ENCODE data around the gene PLPP4. TPM values are rescaled to one million over a fixed set of nuclear protein-coding genes. Genes with fewer than 3 reads are reported as not detected.

PLPP4 gene
- total and polyA plus RNA-seq, 2 of the 13 experiments (the other 11 are each of a cell fraction or from before 2014, with no cell fraction given) = not detected

DNA sequence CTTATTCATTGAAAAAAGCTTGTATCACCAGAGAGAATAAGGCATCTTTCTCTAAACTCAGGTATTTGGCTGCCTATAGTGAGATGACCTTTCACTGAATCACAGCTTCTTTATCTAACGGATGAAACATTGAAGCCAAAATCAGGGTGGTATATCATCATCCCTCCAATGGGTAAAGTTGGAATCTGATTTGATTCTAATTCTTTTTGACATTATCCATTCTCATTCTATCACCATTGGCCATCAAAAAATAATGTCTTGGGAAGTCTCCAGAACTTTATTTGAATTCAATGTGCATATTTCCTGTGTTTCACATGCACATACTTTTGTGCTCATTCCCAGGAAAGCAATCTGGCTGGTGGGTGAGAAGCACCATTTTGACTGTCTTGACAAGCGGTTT, 95.2 kb downstream of the PLPP4 start:
- Histone ChIP-seq H3K9me3 (ENCODE audit: low read length) (peaks cover 11% of the 10 kb centered on the region; the same call in 1 of the 2 replicates), H3K9ac (ENCODE audit: insufficient read depth, low read depth, low read length) (no peak overlapping the region), H3K27me3 (ENCODE audit: control insufficient read depth in 1 of 2, insufficient read depth in 2 of 2, low read length in 2 of 2) (no peaks in the 10 kb centered on the region), H4K20me1 (ENCODE audit: insufficient read depth, low read length) (no peaks in the 10 kb centered on the region), H2AFZ (ENCODE audit: low read length) (no peak overlapping the region), H3K79me2 (ENCODE audit: insufficient read depth, low read length) (no peaks in the 10 kb centered on the region), H3K36me3 (replicated peaks in 1 of 2; ENCODE audit: control insufficient read depth in 1 of 2, insufficient read depth in 2 of 2, low read length in 2 of 2) (no peaks in the 10 kb centered on the region), H3K4me2 (ENCODE audit: low read depth, low read length) (no peak overlapping the region), H3K4me1 (ENCODE audit: insufficient read depth, low read length) (no peaks in the 10 kb centered on the region), H3K4me3 (replicated peaks in 1 of 3; ENCODE audit: insufficient read depth in 1 of 3, low read depth in 2 of 3, low read length in 3 of 3) (no peak overlapping the region), H3K27ac (ENCODE audit: extremely low read length, insufficient read depth, low read length) (no peak overlapping the region)
- TF ChIP-seq POLR2G (IDR thresholded peaks at IDR 0.05; ENCODE audit: low read depth, low read length) (no peak), MAZ (IDR thresholded peaks at IDR 0.05; ENCODE audit: borderline replicate concordance, low read depth, low read length) (no peak), MAZ (CRISPR knock-in tag; IDR thresholded peaks at IDR 0.05; ENCODE audit: low read depth) (no peak), ZNF138 (CRISPR knock-in tag; IDR thresholded peaks at IDR 0.05; ENCODE audit: low read depth) (no peak), PAX8 (CRISPR knock-in tag; IDR thresholded peaks at IDR 0.05; ENCODE audit: borderline replicate concordance) (no peak), TEAD2 (CRISPR knock-in tag; IDR thresholded peaks at IDR 0.05) (no peak), MEIS2 (CRISPR knock-in tag; IDR thresholded peaks at IDR 0.05) (no peak), SAP130 (CRISPR knock-in tag; IDR thresholded peaks at IDR 0.05; ENCODE audit: low read depth) (no peak), ZSCAN20 (CRISPR knock-in tag; IDR thresholded peaks at IDR 0.05; ENCODE audit: borderline replicate concordance) (no peak), MTF2 (CRISPR knock-in tag; IDR thresholded peaks at IDR 0.05; ENCODE audit: borderline replicate concordance) (no peak), CEBPB (IDR thresholded peaks at IDR 0.05; ENCODE audit: borderline replicate concordance, low read depth, low read length) (no peak), ELF3 (CRISPR knock-in tag; IDR thresholded peaks at IDR 0.05) (no peak), AKAP8 (CRISPR knock-in tag; IDR thresholded peaks at IDR 0.05) (no peak), SMAD9 (CRISPR knock-in tag; IDR thresholded peaks at IDR 0.05) (no peak), KDM5B (CRISPR knock-in tag; IDR thresholded peaks at IDR 0.05; ENCODE audit: borderline replicate concordance) (no peak)
- TF ChIP-seq, protein P1, sequence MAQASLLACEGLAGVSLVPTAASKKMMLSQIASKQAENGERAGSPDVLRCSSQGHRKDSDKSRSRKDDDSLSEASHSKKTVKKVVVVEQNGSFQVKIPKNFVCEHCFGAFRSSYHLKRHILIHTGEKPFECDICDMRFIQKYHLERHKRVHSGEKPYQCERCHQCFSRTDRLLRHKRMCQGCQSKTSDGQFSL (CRISPR knock-in tag; IDR thresholded peaks at IDR 0.05) = no peak
- TF ChIP-seq, protein P2, sequence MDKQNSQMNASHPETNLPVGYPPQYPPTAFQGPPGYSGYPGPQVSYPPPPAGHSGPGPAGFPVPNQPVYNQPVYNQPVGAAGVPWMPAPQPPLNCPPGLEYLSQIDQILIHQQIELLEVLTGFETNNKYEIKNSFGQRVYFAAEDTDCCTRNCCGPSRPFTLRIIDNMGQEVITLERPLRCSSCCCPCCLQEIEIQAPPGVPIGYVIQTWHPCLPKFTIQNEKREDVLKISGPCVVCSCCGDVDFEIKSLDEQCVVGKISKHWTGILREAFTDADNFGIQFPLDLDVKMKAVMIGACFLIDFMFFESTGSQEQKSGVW (CRISPR knock-in tag; IDR thresholded peaks at IDR 0.05; ENCODE audit: borderline replicate concordance) = no peak
- BruUV-seq (replicated peaks) = no TSS peak
- FAIRE-seq (no peak), ATAC-seq (no peak), DNase-seq (ENCODE audit: low spot score) (no peak)
- in situ Hi-C loops (cut with HindIII; ENCODE audit: extremely low pct_ligation_motif_present, low pct_unique_long_range_greater_than_20kb) (no loop called here), intact Hi-C loops (cut with micrococcal nuclease; ENCODE audit: unreplicated experiment) (no loop called here)
- CTCF ChIA-PET (ENCODE audit: low intra/inter-chr PET ratio, low total read pairs) = no interaction called here
- WGBS (ENCODE audit: low lambda C conversion rate) = 0% methylated on average over 2 of the region's 2 CpGs
- POLR2A ChIA-PET = no interaction called here

Data from HepG2 (cell line).